ENCODE results near the gene SUSD4. TPM values are rescaled to one million over a fixed set of nuclear protein-coding genes. Genes with fewer than 3 reads are reported as not detected.

Gene SUSD4
- total and polyA plus RNA-seq, 2 donors (not counting 3 experiments of a cell fraction or from before 2014, with no cell fraction given) = not detected

GRCh38 chr1:223225481-223225880 is 138.5 kb downstream of the SUSD4 start:
- no peak for FAIRE-seq
- TF ChIP-seq FOS (IDR thresholded peaks at IDR 0.05; ENCODE audit: borderline replicate concordance, insufficient read depth, low read length) (no peak), JUN (IDR thresholded peaks at IDR 0.05; ENCODE audit: borderline replicate concordance, insufficient read depth, insufficient read length, low read depth) (no peak), EZH2 (IDR thresholded peaks at IDR 0.05; ENCODE audit: borderline replicate concordance, low read depth, low read length, severe bottlenecking) (no peak), POLR2AphosphoS5 (IDR thresholded peaks at IDR 0.05; ENCODE audit: insufficient read depth, low read depth, low read length) (no peak), MYC (IDR thresholded peaks at IDR 0.05; ENCODE audit: low read depth, low read length) (no peak), POLR2A (IDR thresholded peaks at IDR 0.05; ENCODE audit: low read depth, low read length) (no peak), GATA2 (IDR thresholded peaks at IDR 0.05; ENCODE audit: insufficient read depth, insufficient read length, low read depth, low read length) (no peak)
- TF ChIP-seq, protein P1, sequence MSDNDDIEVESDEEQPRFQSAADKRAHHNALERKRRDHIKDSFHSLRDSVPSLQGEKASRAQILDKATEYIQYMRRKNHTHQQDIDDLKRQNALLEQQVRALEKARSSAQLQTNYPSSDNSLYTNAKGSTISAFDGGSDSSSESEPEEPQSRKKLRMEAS (IDR thresholded peaks at IDR 0.05; ENCODE audit: insufficient read depth, insufficient read length) = no peak
- TF ChIP-seq, protein P2, sequence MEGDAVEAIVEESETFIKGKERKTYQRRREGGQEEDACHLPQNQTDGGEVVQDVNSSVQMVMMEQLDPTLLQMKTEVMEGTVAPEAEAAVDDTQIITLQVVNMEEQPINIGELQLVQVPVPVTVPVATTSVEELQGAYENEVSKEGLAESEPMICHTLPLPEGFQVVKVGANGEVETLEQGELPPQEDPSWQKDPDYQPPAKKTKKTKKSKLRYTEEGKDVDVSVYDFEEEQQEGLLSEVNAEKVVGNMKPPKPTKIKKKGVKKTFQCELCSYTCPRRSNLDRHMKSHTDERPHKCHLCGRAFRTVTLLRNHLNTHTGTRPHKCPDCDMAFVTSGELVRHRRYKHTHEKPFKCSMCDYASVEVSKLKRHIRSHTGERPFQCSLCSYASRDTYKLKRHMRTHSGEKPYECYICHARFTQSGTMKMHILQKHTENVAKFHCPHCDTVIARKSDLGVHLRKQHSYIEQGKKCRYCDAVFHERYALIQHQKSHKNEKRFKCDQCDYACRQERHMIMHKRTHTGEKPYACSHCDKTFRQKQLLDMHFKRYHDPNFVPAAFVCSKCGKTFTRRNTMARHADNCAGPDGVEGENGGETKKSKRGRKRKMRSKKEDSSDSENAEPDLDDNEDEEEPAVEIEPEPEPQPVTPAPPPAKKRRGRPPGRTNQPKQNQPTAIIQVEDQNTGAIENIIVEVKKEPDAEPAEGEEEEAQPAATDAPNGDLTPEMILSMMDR (IDR thresholded peaks at IDR 0.05; ENCODE audit: extremely low read depth in 1 of 2, insufficient read depth in 1 of 2, low read depth in 1 of 2, low read length in 2 of 2) = no peak
- Histone ChIP-seq H3K9me3 (replicated peaks; ENCODE audit: control insufficient read depth, insufficient read depth, low read length) (no peaks in the 10 kb centered on the region), H3K9me1 (replicated peaks; ENCODE audit: control insufficient read depth, extremely low read depth, insufficient read depth, low read length) (no peaks in the 10 kb centered on the region), H3K4me2 (ENCODE audit: insufficient read depth, low read length) (no peak overlapping the region), H3K27me3 (ENCODE audit: control insufficient read depth in 2 of 2, insufficient read depth in 2 of 2, low read length in 2 of 2) (peaks cover 0 to 2% of the 10 kb centered on the region in 2 experiments), H4K20me1 (replicated peaks; ENCODE audit: control insufficient read depth, extremely low read depth, insufficient read depth, low read length) (no peaks in the 10 kb centered on the region), H3K79me2 (ENCODE audit: control insufficient read depth, insufficient read depth, low read length) (no peaks in the 10 kb centered on the region), H3K27ac (ENCODE audit: insufficient read depth, low read depth, low read length) (no peak overlapping the region), H2AFZ (ENCODE audit: low read depth, low read length) (no peak overlapping the region), H3K4me3 (replicated peaks in 1 of 3; ENCODE audit: insufficient read depth in 1 of 3, low read depth in 1 of 3, low read length in 3 of 3) (no peak overlapping the region), H3K9ac (replicated peaks; ENCODE audit: extremely low read depth, insufficient read depth, low read length) (no peak overlapping the region), H3K36me3 (ENCODE audit: control insufficient read depth in 2 of 2, extremely low read depth in 1 of 2, insufficient read depth in 2 of 2, low read length in 2 of 2) (no peaks in the 10 kb centered on the region), H3K4me1 (ENCODE audit: control insufficient read depth, extremely low read depth, insufficient read depth, low read length) (no peaks in the 10 kb centered on the region)
- dilution Hi-C loops (cut with MboI; ENCODE audit: extremely low pct_ligation_motif_present, low sequenced_read_pairs) = no loop called here
- DNase-seq (ENCODE audit: low read depth, low spot score) = no peak
- BruUV-seq (replicated peaks) = no TSS peak
- ChIA-PET CTCF (no interaction called here), POLR2A (no interaction called here)
- intact Hi-C loops (cut with micrococcal nuclease) = no loop called here
